H1 (cell line): ENCODE results near the gene PSMD12. TPM values are rescaled to one million over a fixed set of nuclear protein-coding genes. Genes with fewer than 3 reads are reported as not detected.

Source experiments
- BACH1 ChIP-seq: IDR thresholded peaks from 2 replicates; pipeline ENCODE4 v1.6.1; 2012; ENCODE audit warnings: low read length, improper control_type of control experiment
- MAFK ChIP-seq: IDR thresholded peaks from 2 replicates; pipeline ENCODE4 v1.6.1; 2012; ENCODE audit warnings: low read depth, mild to moderate bottlenecking, improper control_type of control experiment, low read length
- PHF8 ChIP-seq: fragments of 200-600 bp; sonication (generic); conservative IDR thresholded peaks from 2 replicates; pipeline ENCODE4 v1.7.1; 2012; ENCODE audit warnings: low read depth, mild to moderate bottlenecking, inconsistent platforms, low read length, moderate library complexity
- POLR2AphosphoS5 ChIP-seq: IDR thresholded peaks from 2 replicates; pipeline ENCODE4 v1.6.1; 2011; ENCODE audit warnings: low read depth, low read length
- SP4 ChIP-seq: IDR thresholded peaks from 2 replicates; pipeline ENCODE4 v1.6.1; 2012; ENCODE audit warnings: low read length, inconsistent platforms
- SRF ChIP-seq: IDR thresholded peaks from 2 replicates; pipeline ENCODE4 v1.6.1; 2011; ENCODE audit warnings: mild to moderate bottlenecking, low read depth, low read length, moderate library complexity
- polyA plus RNA-seq, 7 experiments: library from polyadenylated mRNA; depleted of rRNA in 3 of 7; stranded (reverse) in 5 of 7; unstranded in 2 of 7; fragments of >200 nt in 5 of 7; fragments of 200-250 nt in 2 of 7; gene quantifications; 1 replicate in 5 of 7; 2 replicates in 1 of 7; 4 replicates in 1 of 7; pipeline versions ENCODE4 v1.2.1 to v1.2.3, GENCODE V29; 2011 to 2013; ENCODE audit warnings: missing spikeins in 2 of 7, mixed read lengths in 2 of 7
- total RNA-seq: library from RNA; stranded (reverse); fragmentation: NEBNext Ultra II Directional; extraction: Animal tissue kit (Norgen Biotek cat#: 25700); gene quantifications from 2 replicates; pipeline ENCODE4 v1.2.1, GENCODE V29; 2021

The PSMD12 gene
- total and polyA plus RNA-seq, 2 of the 8 experiments (the other 6 are each of a cell fraction or from before 2014, with no cell fraction given): 14.0 to 82.4 TPM

GRCh38 chr17:67366193-67367157, at the start of gene PSMD12 (continued):
- TF ChIP-seq BACH1 (no peak; the same call in none of the 2 replicates), PHF8 (peak; percentile 96), SP4 (peak; percentile 99), POLR2AphosphoS5 (peak; percentile 95), SRF (0 out of 2 replicates have a peak, but pooled peaks have one; percentile 2), MAFK (peak; percentile 41; the same call in 1 of the 2 replicates)
- TF ChIP-seq, all 59 proteins: peak for 16
